ENCODE results near the gene ANKRD52.

Gene ANKRD52

GRCh38 chr12:56221232-56221756 is 36.9 kb downstream of the ANKRD52 start:
- Histone ChIP-seq H3K27ac (peak overlapping the region; percentile 85), H3K4me3 (ENCODE audit: low read depth, low read length) (peak overlapping the region; percentile 67), H3K36me3 (peaks cover 4% of the 10 kb centered on the region), H3K9me3 (ENCODE audit: severe bottlenecking) (no peaks in the 10 kb centered on the region), H3K27me3 (ENCODE audit: insufficient read depth, low read depth, severe bottlenecking) (no peaks in the 10 kb centered on the region)
- no peak for DNase-seq
- no peak for TF ChIP-seq CTCF (IDR thresholded peaks at IDR 0.05; ENCODE audit: low read depth, low read length)

DNA sequence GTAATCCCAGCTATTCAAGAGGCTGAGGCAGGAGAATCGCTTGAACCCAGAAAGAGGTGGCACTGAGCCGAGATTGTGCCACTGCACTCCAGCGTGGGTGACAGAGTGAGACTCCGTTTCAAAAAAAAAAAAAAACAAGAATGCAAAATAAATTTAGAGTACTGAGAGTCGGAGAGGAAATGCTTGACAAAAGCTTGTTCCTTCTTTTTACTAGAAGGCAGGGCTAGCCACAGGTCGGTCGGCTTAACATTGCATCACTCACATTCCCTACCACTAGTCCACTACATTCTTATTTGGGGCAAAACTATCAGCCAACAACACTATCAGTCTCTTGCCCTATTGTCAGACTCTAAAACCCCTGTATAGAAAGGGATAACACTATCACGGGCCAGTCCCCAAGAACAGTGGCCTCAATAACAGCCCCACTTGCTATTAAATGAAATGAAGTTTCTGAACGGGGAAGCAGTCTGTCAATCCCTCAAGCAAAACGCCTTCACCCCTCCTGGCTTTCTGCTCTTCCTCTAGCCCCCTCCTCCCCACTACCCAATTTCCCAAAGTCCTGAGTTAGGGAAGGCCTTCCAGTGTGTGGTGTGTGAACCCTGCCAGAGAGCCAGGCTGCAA is 37.5 kb downstream of the ANKRD52 start:
- Histone ChIP-seq H3K4me3 (ENCODE audit: low read depth, low read length) (peak overlapping the region; percentile 67), H3K27ac (peak overlapping the region; percentile 85), H3K36me3 (peaks cover 6% of the 10 kb centered on the region), H3K27me3 (ENCODE audit: insufficient read depth, low read depth, severe bottlenecking) (no peaks in the 10 kb centered on the region), H3K9me3 (ENCODE audit: severe bottlenecking) (no peaks in the 10 kb centered on the region)
- no peak for TF ChIP-seq CTCF (IDR thresholded peaks at IDR 0.05; ENCODE audit: low read depth, low read length)
- DNase-seq, result no peak

GRCh38 chr12:56219840-56220239 is 38.3 kb downstream of the ANKRD52 start:
- no peak overlapping the region for H3K4me3 ChIP-seq (ENCODE audit: low read depth, low read length)
- TF ChIP-seq CTCF (IDR thresholded peaks at IDR 0.05; ENCODE audit: low read depth, low read length), result no peak
- DNase-seq, result no peak
- peaks cover 11% of the 10 kb centered on the region for H3K36me3 ChIP-seq
- H3K27ac ChIP-seq, result no peak overlapping the region
- H3K27me3 ChIP-seq (ENCODE audit: insufficient read depth, low read depth, severe bottlenecking), result no peaks in the 10 kb centered on the region
- H3K9me3 ChIP-seq (ENCODE audit: severe bottlenecking), result no peaks in the 10 kb centered on the region

DNA sequence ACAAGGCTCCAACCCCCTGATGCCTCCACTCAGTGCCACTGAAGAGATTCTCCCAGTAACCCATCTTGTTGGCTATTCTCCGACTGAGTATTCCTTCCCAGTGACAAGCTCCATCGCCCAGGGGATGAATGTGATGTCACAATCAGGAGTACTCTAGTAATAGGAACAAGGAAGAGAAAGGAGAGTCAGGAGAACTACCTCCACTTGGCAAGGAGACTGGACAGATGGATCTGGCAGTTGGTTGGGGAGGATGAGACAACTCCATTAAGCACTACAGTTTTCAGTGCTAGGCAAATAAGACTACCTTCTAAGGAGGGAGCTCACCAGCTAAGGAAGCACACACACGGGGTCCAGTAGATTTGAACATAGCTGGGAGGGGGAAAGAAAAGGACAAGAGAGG is 41.7 kb downstream of the ANKRD52 start:
- Histone ChIP-seq H3K27me3 (ENCODE audit: insufficient read depth, low read depth, severe bottlenecking) (no peaks in the 10 kb centered on the region), H3K27ac (no peak overlapping the region), H3K4me3 (ENCODE audit: low read depth, low read length) (no peak overlapping the region), H3K36me3 (peaks cover 39% of the 10 kb centered on the region), H3K9me3 (ENCODE audit: severe bottlenecking) (no peaks in the 10 kb centered on the region)
- no peak for DNase-seq
- no peak for TF ChIP-seq CTCF (IDR thresholded peaks at IDR 0.05; ENCODE audit: low read depth, low read length)

DNA sequence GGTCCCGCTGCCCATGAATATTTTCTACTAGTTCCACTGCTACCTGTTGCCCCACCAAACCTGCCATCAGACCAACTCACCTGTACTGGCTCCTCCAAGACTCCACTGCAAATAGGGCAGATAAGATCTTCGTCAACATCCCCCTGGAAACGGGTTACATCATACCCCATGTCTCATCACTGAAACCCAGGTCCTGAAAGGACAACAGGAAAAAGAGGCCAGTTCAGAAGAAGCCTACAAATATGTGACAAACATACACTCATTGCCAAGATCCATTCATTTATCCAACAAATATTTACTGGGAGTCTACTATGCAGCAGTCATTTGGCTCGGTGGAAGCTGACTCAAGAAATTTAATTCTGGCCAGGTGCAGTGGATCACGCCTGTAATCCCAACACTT is 44.3 kb downstream of the ANKRD52 start:
- DNase-seq, result no peak
- H3K27ac ChIP-seq, result no peak overlapping the region
- H3K27me3 ChIP-seq (ENCODE audit: insufficient read depth, low read depth, severe bottlenecking), result no peaks in the 10 kb centered on the region
- no peak overlapping the region for H3K4me3 ChIP-seq (ENCODE audit: low read depth, low read length)
- H3K36me3 ChIP-seq, result peaks cover 61% of the 10 kb centered on the region
- TF ChIP-seq CTCF (IDR thresholded peaks at IDR 0.05; ENCODE audit: low read depth, low read length), result no peak
- H3K9me3 ChIP-seq (ENCODE audit: severe bottlenecking), result no peaks in the 10 kb centered on the region

GRCh38 chr12:56212361-56212760 is 45.8 kb downstream of the ANKRD52 start:
- H3K36me3 ChIP-seq, result peaks cover 70% of the 10 kb centered on the region
- TF ChIP-seq CTCF (IDR thresholded peaks at IDR 0.05; ENCODE audit: low read depth, low read length), result no peak
- no peak for DNase-seq
- no peaks in the 10 kb centered on the region for H3K9me3 ChIP-seq (ENCODE audit: severe bottlenecking)
- no peak overlapping the region for H3K4me3 ChIP-seq (ENCODE audit: low read depth, low read length)
- no peak overlapping the region for H3K27ac ChIP-seq
- no peaks in the 10 kb centered on the region for H3K27me3 ChIP-seq (ENCODE audit: insufficient read depth, low read depth, severe bottlenecking)
